Tibial nerve (tissue), 3 donors: ENCODE measurements around the gene ZAR1L.

Experiments
- CTCF ChIP-seq, 5 experiments: fragments of 200-600 bp in 3 of 5; fragments of 450-650 bp in 2 of 5; sonication (generic) in 3 of 5; IDR thresholded peaks; one replicate each; pipeline ENCODE4 v1.5.1; 2016 to 2019; ENCODE audit warnings: antibody characterized with exemption in 5 of 5, mild to moderate bottlenecking in 3 of 5, moderate library complexity in 2 of 5
- POLR2A ChIP-seq, 2 donors: fragments of 450-650 bp; IDR thresholded peaks; one replicate each; pipeline ENCODE4 v1.6.1; 2017; ENCODE audit warnings: antibody characterized with exemption in 2 of 2, mild to moderate bottlenecking in 2 of 2, moderate library complexity in 2 of 2

- no peak for TF ChIP-seq CTCF (IDR thresholded peaks at IDR 0.05)
- no peak for TF ChIP-seq POLR2A (IDR thresholded peaks at IDR 0.05)
These were observed 32.5 kb upstream of the ZAR1L start for GRCh38 chr13:32347651-32348050.
